ENCODE results near the gene MFSD1.

DNA sequence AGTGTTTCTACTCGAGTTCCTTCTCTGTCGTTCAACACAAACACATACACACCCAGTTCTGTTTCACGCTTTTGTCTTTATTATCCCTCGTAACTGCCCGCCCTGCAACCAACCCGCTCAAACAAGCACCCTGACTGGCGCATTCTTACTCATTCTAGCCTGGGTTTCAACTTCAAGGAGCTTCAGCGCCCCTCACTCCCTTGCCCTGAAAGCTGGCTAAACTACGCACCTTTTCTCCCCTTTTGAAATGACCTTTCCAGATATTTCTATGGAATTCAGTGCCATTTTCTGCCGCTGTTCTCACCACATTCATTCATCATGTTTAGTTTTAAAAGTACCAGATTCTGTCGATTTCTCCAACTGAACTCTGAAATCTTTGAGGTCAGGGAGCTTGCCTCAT is 653 bp upstream of the MFSD1 start:
- TF ChIP-seq, protein P1, sequence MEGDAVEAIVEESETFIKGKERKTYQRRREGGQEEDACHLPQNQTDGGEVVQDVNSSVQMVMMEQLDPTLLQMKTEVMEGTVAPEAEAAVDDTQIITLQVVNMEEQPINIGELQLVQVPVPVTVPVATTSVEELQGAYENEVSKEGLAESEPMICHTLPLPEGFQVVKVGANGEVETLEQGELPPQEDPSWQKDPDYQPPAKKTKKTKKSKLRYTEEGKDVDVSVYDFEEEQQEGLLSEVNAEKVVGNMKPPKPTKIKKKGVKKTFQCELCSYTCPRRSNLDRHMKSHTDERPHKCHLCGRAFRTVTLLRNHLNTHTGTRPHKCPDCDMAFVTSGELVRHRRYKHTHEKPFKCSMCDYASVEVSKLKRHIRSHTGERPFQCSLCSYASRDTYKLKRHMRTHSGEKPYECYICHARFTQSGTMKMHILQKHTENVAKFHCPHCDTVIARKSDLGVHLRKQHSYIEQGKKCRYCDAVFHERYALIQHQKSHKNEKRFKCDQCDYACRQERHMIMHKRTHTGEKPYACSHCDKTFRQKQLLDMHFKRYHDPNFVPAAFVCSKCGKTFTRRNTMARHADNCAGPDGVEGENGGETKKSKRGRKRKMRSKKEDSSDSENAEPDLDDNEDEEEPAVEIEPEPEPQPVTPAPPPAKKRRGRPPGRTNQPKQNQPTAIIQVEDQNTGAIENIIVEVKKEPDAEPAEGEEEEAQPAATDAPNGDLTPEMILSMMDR (IDR thresholded peaks at IDR 0.05; ENCODE audit: low read length): no peak
- no peak for TF ChIP-seq EZH2 (IDR thresholded peaks at IDR 0.05; ENCODE audit: borderline replicate concordance, low read length)

Data from OCI-LY1 (cell line).